NT2/D1 (cell line): ENCODE results near the gene PEG3.

Experiments
- YY1 ChIP-seq: IDR thresholded peaks from 2 replicates; pipeline ENCODE4 v1.6.1; 2011; ENCODE audit not compliant: insufficient read length, insufficient read depth
- ZNF274 ChIP-seq: IDR thresholded peaks from 2 replicates; pipeline ENCODE4 v1.6.1; 2011; ENCODE audit warnings: mild to moderate bottlenecking, low read depth, low read length

DNA sequence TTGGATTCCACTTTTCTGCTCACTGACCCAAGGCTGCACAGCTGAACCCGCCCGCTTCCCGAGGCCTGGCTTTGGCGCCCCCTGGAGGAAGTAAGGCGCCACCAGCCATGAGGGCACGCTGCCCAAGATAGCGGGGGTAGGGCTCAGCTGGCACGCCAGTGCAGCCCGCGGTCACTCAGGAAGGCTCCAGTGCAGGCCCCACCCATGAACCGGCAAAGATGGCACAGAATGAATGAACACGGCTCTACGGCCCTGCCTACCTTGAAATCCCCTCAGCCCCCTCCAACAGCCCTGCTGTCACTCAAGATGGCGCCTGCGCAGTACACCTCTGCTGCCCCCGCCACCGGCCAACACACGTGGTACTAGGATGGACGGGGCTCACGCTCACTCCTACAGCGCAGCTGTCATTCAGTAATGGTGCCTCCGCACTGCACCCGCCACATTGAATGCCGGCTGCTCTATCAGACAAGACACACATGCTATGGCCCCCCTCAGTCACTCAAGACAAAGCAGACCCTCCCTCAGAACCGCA lies 3.0 kb downstream of the PEG3 start:
- TF ChIP-seq YY1 = no peak
- TF ChIP-seq ZNF274 = no peak
